ENCODE results near the gene LBH. TPM values are rescaled to one million over a fixed set of nuclear protein-coding genes. Genes with fewer than 3 reads are reported as not detected.

The LBH gene
- total RNA-seq: 100 to 1,000 TPM in 3 of 4 donors, 10 to 100 TPM in 1; 62.3 to 509 (median 348) TPM

DNA sequence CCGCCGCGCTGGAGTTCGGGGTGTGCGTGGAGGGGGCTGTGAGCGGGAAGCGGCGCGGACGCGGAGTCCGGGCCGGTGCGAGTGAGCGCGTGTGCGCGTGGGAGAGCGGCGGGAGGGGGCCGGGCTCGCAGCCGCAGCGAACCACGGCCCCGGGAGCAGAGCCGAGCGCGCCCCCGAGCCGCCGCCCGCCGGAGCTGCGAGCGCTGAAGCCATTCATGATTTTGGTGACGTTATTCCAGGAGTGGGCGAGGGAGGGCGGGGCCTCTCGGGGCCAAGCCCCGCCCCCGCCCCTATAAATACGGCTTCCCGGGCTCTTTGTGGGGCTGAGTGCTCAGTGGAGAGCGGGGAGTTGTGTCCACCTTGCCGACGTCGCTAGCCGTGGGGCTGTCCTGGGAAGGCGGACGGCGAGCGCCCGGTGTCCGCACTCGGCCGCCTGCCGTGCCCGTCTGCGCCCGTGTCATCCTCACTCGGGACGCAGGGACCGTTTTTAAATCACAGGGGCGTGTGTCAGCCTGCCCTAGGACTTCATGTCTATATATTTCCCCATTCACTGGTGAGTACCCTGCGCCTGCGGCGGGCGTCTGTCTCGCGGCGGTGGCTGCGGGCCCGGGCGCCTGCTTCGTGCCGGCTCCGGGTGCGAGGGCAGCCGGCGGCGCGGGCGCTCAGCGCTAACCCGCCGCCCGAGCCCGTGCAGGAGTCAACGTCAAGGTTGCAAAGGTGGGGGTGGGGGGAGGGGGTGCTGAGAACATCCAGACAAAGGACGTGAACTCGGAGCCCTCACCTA, at the start of gene LBH:
Gene LBH (plus strand): TSS at position 323 of the 784 bp plus-strand sequence. CDS start 205 bp downstream, at position 528.
- peak within 1 kb of the TSS; percentile 62 to 93 for H3K4me3 ChIP-seq
- no CpG with 5 or more reads among the region's 92 CpGs for WGBS, 2 donors (ENCODE audit: low coverage in 1 of 2)
- H3K27me3 ChIP-seq: no peaks in the 10 kb centered on the region
- peak; percentile 100 for TF ChIP-seq POLR2AphosphoS5 (IDR thresholded peaks at IDR 0.05)
- TF ChIP-seq, protein P1, sequence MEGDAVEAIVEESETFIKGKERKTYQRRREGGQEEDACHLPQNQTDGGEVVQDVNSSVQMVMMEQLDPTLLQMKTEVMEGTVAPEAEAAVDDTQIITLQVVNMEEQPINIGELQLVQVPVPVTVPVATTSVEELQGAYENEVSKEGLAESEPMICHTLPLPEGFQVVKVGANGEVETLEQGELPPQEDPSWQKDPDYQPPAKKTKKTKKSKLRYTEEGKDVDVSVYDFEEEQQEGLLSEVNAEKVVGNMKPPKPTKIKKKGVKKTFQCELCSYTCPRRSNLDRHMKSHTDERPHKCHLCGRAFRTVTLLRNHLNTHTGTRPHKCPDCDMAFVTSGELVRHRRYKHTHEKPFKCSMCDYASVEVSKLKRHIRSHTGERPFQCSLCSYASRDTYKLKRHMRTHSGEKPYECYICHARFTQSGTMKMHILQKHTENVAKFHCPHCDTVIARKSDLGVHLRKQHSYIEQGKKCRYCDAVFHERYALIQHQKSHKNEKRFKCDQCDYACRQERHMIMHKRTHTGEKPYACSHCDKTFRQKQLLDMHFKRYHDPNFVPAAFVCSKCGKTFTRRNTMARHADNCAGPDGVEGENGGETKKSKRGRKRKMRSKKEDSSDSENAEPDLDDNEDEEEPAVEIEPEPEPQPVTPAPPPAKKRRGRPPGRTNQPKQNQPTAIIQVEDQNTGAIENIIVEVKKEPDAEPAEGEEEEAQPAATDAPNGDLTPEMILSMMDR (IDR thresholded peaks at IDR 0.05): peak in 2 of 4 experiments; percentile 10 to 15
- peak; percentile 99 to 100 for TF ChIP-seq POLR2A (IDR thresholded peaks at IDR 0.05)
- TF ChIP-seq EP300 (IDR thresholded peaks at IDR 0.05): no peak
- H3K9me3 ChIP-seq: no peaks in the 10 kb centered on the region
- peak within 1 kb of the TSS; percentile 82 to 94 (median 91) for H3K27ac ChIP-seq
- H3K4me1 ChIP-seq: peaks cover 0 to 55% (median 12%) of the 10 kb centered on the region in 3 donors
- H3K36me3 ChIP-seq: peaks cover 0 to 19% of the 10 kb centered on the region in 2 donors
- ATAC-seq: peak; percentile 90

DNA sequence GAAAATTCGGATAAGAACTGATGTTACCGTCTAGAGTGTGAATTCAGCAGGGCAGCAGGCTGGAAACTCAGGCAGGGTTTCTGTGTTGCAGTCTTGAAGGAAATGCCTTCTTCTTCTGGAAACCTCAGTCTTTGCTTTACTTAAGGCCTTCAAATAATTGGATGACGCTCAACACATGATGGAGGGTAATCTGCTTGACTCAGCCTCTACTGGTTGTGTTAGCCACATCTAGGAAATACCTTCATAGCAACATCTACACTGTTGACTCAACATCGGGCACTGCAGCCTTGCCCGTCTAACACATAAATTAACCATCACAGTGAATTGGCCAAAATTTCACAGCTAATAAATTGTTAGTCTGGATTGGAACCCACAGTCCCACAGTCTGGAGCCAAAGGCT, 47.3 kb upstream of the LBH start:
- Histone ChIP-seq H3K4me1 (peaks cover 0 to 11% (median 0%) of the 10 kb centered on the region in 3 donors), H3K36me3 (no peaks in the 10 kb centered on the region), H3K9me3 (no peaks in the 10 kb centered on the region), H3K4me3 (no peak overlapping the region), H3K27me3 (no peaks in the 10 kb centered on the region), H3K27ac (no peak overlapping the region)
- TF ChIP-seq EP300 (IDR thresholded peaks at IDR 0.05): no peak
- TF ChIP-seq, protein P1 (IDR thresholded peaks at IDR 0.05): no peak
- no peak for TF ChIP-seq POLR2AphosphoS5 (IDR thresholded peaks at IDR 0.05)
- TF ChIP-seq POLR2A (IDR thresholded peaks at IDR 0.05): no peak
- 91 to 92% methylated on average over 5 of the region's 5 CpGs for WGBS, 2 donors (ENCODE audit: low coverage in 1 of 2)
- no peak for ATAC-seq

DNA sequence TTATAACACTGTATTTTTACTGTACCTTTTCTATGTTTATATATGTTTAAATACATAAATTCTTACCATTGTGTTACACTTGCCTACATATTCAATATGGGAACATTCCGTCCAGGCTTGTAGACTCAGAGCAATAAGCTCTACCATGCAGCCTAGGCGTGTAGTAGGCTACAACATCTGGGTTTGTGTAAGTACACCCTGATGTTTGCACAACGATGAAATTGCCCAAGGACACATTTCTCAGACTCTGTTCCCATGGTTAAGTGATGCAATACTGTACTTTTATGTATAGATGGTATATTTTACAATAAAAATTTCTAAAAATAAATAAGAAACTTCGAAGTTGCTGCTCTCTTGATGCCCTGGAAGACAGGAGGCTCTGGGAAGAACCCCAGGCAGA, 46.2 kb upstream of the LBH start:
- Histone ChIP-seq H3K36me3 (no peaks in the 10 kb centered on the region), H3K27ac (no peak overlapping the region), H3K27me3 (no peaks in the 10 kb centered on the region), H3K4me3 (no peak overlapping the region), H3K4me1 (no peaks in the 10 kb centered on the region), H3K9me3 (no peaks in the 10 kb centered on the region)
- TF ChIP-seq EP300 (IDR thresholded peaks at IDR 0.05): no peak
- no peak for TF ChIP-seq POLR2AphosphoS5 (IDR thresholded peaks at IDR 0.05)
- TF ChIP-seq POLR2A (IDR thresholded peaks at IDR 0.05): no peak
- TF ChIP-seq, protein P1 (IDR thresholded peaks at IDR 0.05): no peak
- 73 to 84% methylated on average over 2 to 4 of the region's 4 CpGs for WGBS, 2 donors (ENCODE audit: low coverage in 1 of 2)
- ATAC-seq: no peak

DNA sequence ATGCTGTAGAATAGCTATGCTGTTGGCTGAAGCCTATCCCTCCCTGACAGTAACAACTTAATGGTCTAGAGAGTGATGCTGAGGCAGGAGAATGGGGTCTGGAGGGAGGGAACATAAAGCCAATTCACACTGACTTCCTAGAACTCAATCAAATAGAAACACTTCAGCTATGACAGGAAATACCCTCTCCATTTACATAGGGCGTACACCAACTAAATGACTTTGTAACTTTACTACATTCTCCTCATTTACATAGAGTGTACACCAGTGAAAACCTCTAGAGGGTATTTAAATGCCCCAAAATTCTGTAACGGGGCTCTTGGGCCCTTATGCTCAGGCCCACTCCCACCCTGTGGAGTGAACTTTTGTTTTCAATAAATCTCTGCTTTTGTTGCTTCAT, 43.0 kb upstream of the LBH start:
- Histone ChIP-seq H3K4me1 (no peaks in the 10 kb centered on the region), H3K36me3 (no peaks in the 10 kb centered on the region), H3K9me3 (no peaks in the 10 kb centered on the region), H3K27ac (no peak overlapping the region), H3K27me3 (no peaks in the 10 kb centered on the region), H3K4me3 (no peak overlapping the region)
- 86% methylated on average over 2 of the region's 2 CpGs; no CpG with 5 or more reads in 1 of the 2 donors for WGBS, 2 donors (ENCODE audit: low coverage in 1 of 2)
- TF ChIP-seq POLR2A (IDR thresholded peaks at IDR 0.05): no peak
- no peak for TF ChIP-seq EP300 (IDR thresholded peaks at IDR 0.05)
- TF ChIP-seq POLR2AphosphoS5 (IDR thresholded peaks at IDR 0.05): no peak
- TF ChIP-seq, protein P1 (IDR thresholded peaks at IDR 0.05): no peak
- ATAC-seq: no peak

DNA sequence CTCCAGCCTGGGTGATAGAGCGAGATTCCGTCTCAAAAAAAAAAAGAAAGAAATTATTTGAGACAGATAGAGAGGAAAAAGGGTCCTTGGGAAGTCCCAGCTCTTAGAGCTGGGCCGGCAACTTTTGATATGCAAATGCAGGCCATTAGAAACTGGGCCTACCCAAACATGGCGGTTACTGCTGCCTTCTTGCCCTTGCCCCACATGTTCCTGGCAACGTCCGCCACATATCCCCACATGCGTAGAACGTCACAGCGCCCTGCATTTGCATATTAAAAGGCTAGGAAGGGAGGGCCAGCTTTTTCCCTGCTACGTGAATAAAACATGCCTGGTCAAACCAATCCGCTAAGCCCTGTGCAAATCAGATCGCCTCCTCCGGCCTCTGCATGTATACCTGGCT, 40.7 kb upstream of the LBH start:
- ATAC-seq: no peak
- Histone ChIP-seq H3K27ac (no peak overlapping the region), H3K9me3 (no peaks in the 10 kb centered on the region), H3K36me3 (no peaks in the 10 kb centered on the region), H3K27me3 (no peaks in the 10 kb centered on the region), H3K4me1 (no peaks in the 10 kb centered on the region), H3K4me3 (no peak overlapping the region)
- TF ChIP-seq POLR2A (IDR thresholded peaks at IDR 0.05): no peak
- TF ChIP-seq POLR2AphosphoS5 (IDR thresholded peaks at IDR 0.05): no peak
- TF ChIP-seq, protein P1 (IDR thresholded peaks at IDR 0.05): no peak
- TF ChIP-seq EP300 (IDR thresholded peaks at IDR 0.05): no peak
- 94 to 100% methylated on average over 5 to 12 of the region's 13 CpGs for WGBS, 2 donors (ENCODE audit: low coverage in 1 of 2)

All from gastroesophageal sphincter (tissue), 4 donors.